GM19328 (cell line): ENCODE measurements around the gene LNX1.

Experiments used
- ATAC-seq: cut with Tn5 transposase; IDR thresholded peaks from one replicate; pipeline ENCODE4 v1.9.1; 2021; ENCODE audit warnings: mild to moderate bottlenecking, moderate library complexity; ENCODE audit not compliant: unreplicated experiment

Gene LNX1

GRCh38 chr4:53502094-53502493, 89.2 kb downstream of the LNX1 start:
- no peak for ATAC-seq

- ATAC-seq: no peak
Measured at GRCh38 chr4:53501561-53501960, 89.7 kb downstream of the LNX1 start.

- no peak for ATAC-seq
Measured at GRCh38 chr4:53500546-53500945, 90.7 kb downstream of the LNX1 start.

- no peak for ATAC-seq
Measured at GRCh38 chr4:53499791-53500190, 91.5 kb downstream of the LNX1 start.

- ATAC-seq: no peak
Measured at GRCh38 chr4:53498706-53499105, 92.6 kb downstream of the LNX1 start.

- no peak for ATAC-seq
Measured at GRCh38 chr4:53497487-53498244, 93.6 kb downstream of the LNX1 start.

GRCh38 chr4:53494851-53495250, 96.4 kb downstream of the LNX1 start:
- ATAC-seq: no peak

GRCh38 chr4:53490965-53491622, 100.2 kb downstream of the LNX1 start:
- ATAC-seq: no peak

- ATAC-seq: no peak
Measured at GRCh38 chr4:53490161-53490956, 100.9 kb downstream of the LNX1 start.

- ATAC-seq: no peak
Measured at GRCh38 chr4:53489279-53489889, 101.9 kb downstream of the LNX1 start.

- no peak for ATAC-seq
Measured at GRCh38 chr4:53487766-53488165, 103.5 kb downstream of the LNX1 start.

GRCh38 chr4:53485658-53486040, 105.6 kb downstream of the LNX1 start:
- no peak for ATAC-seq

GRCh38 chr4:53484911-53485657, 106.2 kb downstream of the LNX1 start:
- ATAC-seq: no peak

- ATAC-seq: no peak
Measured at GRCh38 chr4:53483250-53483649, 108.0 kb downstream of the LNX1 start.

GRCh38 chr4:53481586-53481985, 109.7 kb downstream of the LNX1 start:
- no peak for ATAC-seq

- no peak for ATAC-seq
Measured at GRCh38 chr4:53480909-53481308, 110.4 kb downstream of the LNX1 start.

- ATAC-seq: no peak
Measured at GRCh38 chr4:53479736-53480525, 111.4 kb downstream of the LNX1 start.

- ATAC-seq: no peak
Measured at GRCh38 chr4:53478671-53479456, 112.4 kb downstream of the LNX1 start.

GRCh38 chr4:53477636-53478035, 113.7 kb downstream of the LNX1 start:
- no peak for ATAC-seq
